Measurements from ENCODE around the gene CTNNBL1. TPM values are rescaled to one million over a fixed set of nuclear protein-coding genes. Genes with fewer than 3 reads are reported as not detected.

The CTNNBL1 gene
- total and polyA plus RNA-seq, 2 of the 4 experiments (the other 2 are of a cell fraction): 29.9 to 34.1 TPM

GRCh38 chr20:37918035-37918434 lies 224.2 kb downstream of the CTNNBL1 start:
- dilution Hi-C loops (cut with HindIII; ENCODE audit: low sequenced_read_pairs, unreplicated experiment): no loop called here
- intact Hi-C loops (cut with micrococcal nuclease): no loop called here
- no peak for TF ChIP-seq USF2 (IDR thresholded peaks at IDR 0.05; ENCODE audit: low read depth, low read length)
- no peak for TF ChIP-seq CTCF (conservative IDR thresholded peaks at IDR 0.05; ENCODE audit: low read depth, low read length)
- H2BK15ac ChIP-seq (ENCODE audit: low read depth, low read length): no peak overlapping the region
- BruUV-seq (replicated peaks): no TSS peak
- no peak overlapping the region for H3K23ac ChIP-seq (ENCODE audit: low read depth, low read length)
- H4K5ac ChIP-seq (ENCODE audit: low read depth, low read length): no peak overlapping the region
- no peak for ATAC-seq (ENCODE audit: low read depth)
- DNase-seq: no peak
- no peak overlapping the region for H3K9ac ChIP-seq (ENCODE audit: low read depth, low read length)
- H3K27me3 ChIP-seq (ENCODE audit: control insufficient read depth, insufficient read depth, low read length): peaks cover 92% of the 10 kb centered on the region
- in situ Hi-C loops (cut with MboI; ENCODE audit: low sequenced_read_pairs): no loop called here
- H3K9me1 ChIP-seq (ENCODE audit: insufficient read depth, low read length): no peaks in the 10 kb centered on the region
- no peak overlapping the region for H3K4me2 ChIP-seq (ENCODE audit: low read depth, low read length)
- H3K56ac ChIP-seq (ENCODE audit: extremely low read depth, insufficient read depth, low read length): no peak overlapping the region
- no peaks in the 10 kb centered on the region for H3K4me1 ChIP-seq (ENCODE audit: control insufficient read depth, insufficient read depth, low read length)
- H3K36me3 ChIP-seq (ENCODE audit: control insufficient read depth, insufficient read depth, low read length): no peaks in the 10 kb centered on the region
- no peak overlapping the region for H2BK5ac ChIP-seq (ENCODE audit: low read depth, low read length, poor library complexity, severe bottlenecking)
- no peak overlapping the region for H3K27ac ChIP-seq (ENCODE audit: insufficient read depth, low read length)
- no peak overlapping the region for H2AFZ ChIP-seq (replicated peaks; ENCODE audit: low read length, poor library complexity)
- no peak overlapping the region for H3K14ac ChIP-seq (replicated peaks; ENCODE audit: low read depth, low read length)
- H2AK9ac ChIP-seq (replicated peaks; ENCODE audit: low read depth, low read length, poor library complexity): no peak overlapping the region
- H3K18ac ChIP-seq (ENCODE audit: low read depth, low read length): no peak overlapping the region
- H4K20me1 ChIP-seq (ENCODE audit: insufficient read depth, low read length): no peaks in the 10 kb centered on the region
- ChIA-PET POLR2A (ENCODE audit: unreplicated experiment) (no interaction called here), CTCF (no interaction called here)
- H2AK5ac ChIP-seq (ENCODE audit: low read depth, low read length): no peak overlapping the region
- no peak overlapping the region for H2BK120ac ChIP-seq (ENCODE audit: low read depth, low read length)
- H3K4me3 ChIP-seq (ENCODE audit: insufficient read depth, low read depth, low read length): no peak overlapping the region
- no peaks in the 10 kb centered on the region for H3K9me3 ChIP-seq (ENCODE audit: control insufficient read depth, insufficient read depth, low read length)
- no peak overlapping the region for H4K91ac ChIP-seq (ENCODE audit: insufficient read depth, low read depth, low read length)
- no peaks in the 10 kb centered on the region for H3K79me1 ChIP-seq (ENCODE audit: low read depth in 1 of 2, low read length in 2 of 2)
- H2BK20ac ChIP-seq (ENCODE audit: low read depth, low read length): no peak overlapping the region
- no peak overlapping the region for H3K4ac ChIP-seq (ENCODE audit: low read depth, low read length)
- WGBS, 2 experiments (ENCODE audit: extremely low coverage in 2 of 2, insufficient read length in 1 of 2): 65% methylated on average over 2 of the region's 6 CpGs; no CpG with 5 or more reads in 1 of the 2 experiments
- H4K8ac ChIP-seq (ENCODE audit: low read depth in 2 of 2, low read length in 2 of 2): no peak overlapping the region
